Common myeloid progenitor, CD34-positive (primary cell): ENCODE measurements around the gene CABLES1.

Source experiments
- CTCF ChIA-PET: fragments of 350-600 bp; sonication (Branson Sonifier 250); formaldehyde crosslinking; loops from one replicate; lab custom pipeline; 2021; ENCODE audit warnings: antibody characterized with exemption; lab: Charles Lee
- POLR2A ChIA-PET: fragments of 350-600 bp; sonication (Branson Sonifier 250); formaldehyde crosslinking; loops from one replicate; lab custom pipeline; 2021; ENCODE audit warnings: antibody characterized with exemption; lab: Charles Lee
- DNase-seq, 3 donors: peaks; one replicate each; pipeline versions ENCODE4 v3.0.0 to v3.0.0-alpha.2; 2013
- H3K27ac ChIP-seq, 2 experiments: 1 replicate in 1 of 2; 2 replicates in 1 of 2; pipeline ENCODE4 v1.7.0; 2013; ENCODE audit warnings: inconsistent platforms in 2 of 2, low read length in 2 of 2, mild to moderate bottlenecking in 2 of 2, low read depth in 1 of 2, moderate library complexity in 1 of 2; ENCODE audit not compliant: severe bottlenecking in 2 of 2, insufficient read depth in 1 of 2, poor library complexity in 1 of 2
- H3K27me3 ChIP-seq, 5 experiments: replicated peaks in 2 of 5; 1 replicate in 3 of 5; 2 replicates in 2 of 5; pipeline versions ENCODE4 v1.6.1 to v1.7.0; 2013; ENCODE audit warnings: low read length in 4 of 5, mild to moderate bottlenecking in 2 of 5, moderate library complexity in 2 of 5, inconsistent platforms in 1 of 5; ENCODE audit not compliant: insufficient read depth in 5 of 5, control insufficient read depth in 4 of 5
- H3K36me3 ChIP-seq, 4 experiments: 1 replicate in 2 of 4; 2 replicates in 2 of 4; pipeline versions ENCODE4 v1.6.1 to v1.7.0; 2013; ENCODE audit warnings: low read length in 3 of 4, control low read depth in 1 of 4, mild to moderate bottlenecking in 1 of 4; ENCODE audit not compliant: control insufficient read depth in 4 of 4, insufficient read depth in 4 of 4
- H3K4me1 ChIP-seq, 4 experiments: 1 replicate in 3 of 4; 2 replicates in 1 of 4; pipeline versions ENCODE4 v1.6.1 to v1.7.1; 2013; ENCODE audit warnings: low read length in 3 of 4, mild to moderate bottlenecking in 3 of 4, control low read depth in 1 of 4, inconsistent platforms in 1 of 4, moderate library complexity in 1 of 4; ENCODE audit not compliant: control insufficient read depth in 4 of 4, insufficient read depth in 4 of 4; ENCODE audit errors: control extremely low read depth in 1 of 4
- H3K4me3 ChIP-seq, 7 experiments: 1 replicate in 4 of 7; 2 replicates in 3 of 7; pipeline versions ENCODE4 v1.5.1 to v1.7.0; 2013; ENCODE audit warnings: mild to moderate bottlenecking in 7 of 7, low read length in 6 of 7, moderate library complexity in 6 of 7, inconsistent platforms in 2 of 7, low read depth in 2 of 7, control low read depth in 1 of 7; ENCODE audit not compliant: insufficient read depth in 4 of 7, control insufficient read depth in 1 of 7; ENCODE audit errors: extremely low read depth in 1 of 7
- H3K9me3 ChIP-seq, 5 experiments: 1 replicate in 4 of 5; 2 replicates in 1 of 5; pipeline versions ENCODE4 v1.6.1 to v1.7.1; 2013; ENCODE audit warnings: low read length in 4 of 5, mild to moderate bottlenecking in 2 of 5, inconsistent platforms in 1 of 5, low read depth in 1 of 5, moderate library complexity in 1 of 5; ENCODE audit not compliant: control insufficient read depth in 4 of 5, insufficient read depth in 2 of 5; ENCODE audit errors: control extremely low read depth in 1 of 5
- WGBS: methylation state at CpG from one replicate; pipeline ENCODE4 v1.1.5; 2013; ENCODE audit not compliant: insufficient coverage; 5-methylcytosine and 5-hydroxymethylcytosine counted together

CABLES1 gene

DNA sequence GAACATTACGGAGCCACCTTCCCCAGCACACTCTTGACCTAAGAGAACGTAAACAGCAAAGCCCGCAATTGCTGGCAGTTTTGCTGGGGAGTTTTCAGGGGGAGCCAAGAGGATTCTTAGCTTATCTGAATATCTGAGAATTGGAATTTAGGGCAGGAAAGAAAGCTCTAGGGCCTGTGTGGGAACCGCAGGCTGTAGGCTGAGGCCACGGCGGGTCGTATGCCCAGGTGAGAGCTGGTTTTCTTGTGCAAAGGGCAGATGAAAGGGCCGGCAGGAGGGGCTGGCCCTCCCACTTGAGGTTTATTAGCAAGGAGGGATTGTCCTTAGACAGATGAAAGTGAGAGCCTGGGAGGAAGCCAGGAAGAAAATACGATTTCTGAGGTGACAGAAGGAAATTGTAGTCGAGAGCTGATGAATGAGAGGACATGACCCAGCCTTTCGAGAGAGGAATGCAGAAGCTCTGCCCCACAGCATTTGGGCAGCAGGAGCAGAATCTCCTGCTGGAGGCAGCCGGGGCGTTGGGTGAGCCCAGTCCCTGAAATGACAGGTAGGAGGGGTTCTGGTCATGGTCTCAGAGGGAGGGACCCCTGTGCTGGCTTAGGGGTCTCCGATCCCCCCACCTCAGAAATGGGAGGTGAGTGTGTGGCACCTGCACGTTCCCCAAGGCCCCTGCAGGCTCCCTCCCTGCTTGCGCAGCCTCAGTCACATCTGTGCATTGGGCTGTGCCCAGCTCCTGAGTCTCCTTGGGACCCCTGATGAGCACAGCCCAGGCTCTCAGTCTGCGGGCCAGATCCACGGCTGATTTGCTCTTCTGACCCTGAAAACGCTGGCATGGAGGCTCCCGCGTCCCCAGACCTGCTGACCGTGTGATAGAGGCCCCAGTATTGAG lies 61.1 kb downstream of the CABLES1 start:
- CTCF ChIA-PET: interaction anchor here (1.1 to 1.7 kb wide), 3 partner anchors 8 to 11 kb away, joined by 3 to 6 read pairs (median 3); no protein-coding TSS in a partner anchor
- POLR2A ChIA-PET: no interaction called here

DNA sequence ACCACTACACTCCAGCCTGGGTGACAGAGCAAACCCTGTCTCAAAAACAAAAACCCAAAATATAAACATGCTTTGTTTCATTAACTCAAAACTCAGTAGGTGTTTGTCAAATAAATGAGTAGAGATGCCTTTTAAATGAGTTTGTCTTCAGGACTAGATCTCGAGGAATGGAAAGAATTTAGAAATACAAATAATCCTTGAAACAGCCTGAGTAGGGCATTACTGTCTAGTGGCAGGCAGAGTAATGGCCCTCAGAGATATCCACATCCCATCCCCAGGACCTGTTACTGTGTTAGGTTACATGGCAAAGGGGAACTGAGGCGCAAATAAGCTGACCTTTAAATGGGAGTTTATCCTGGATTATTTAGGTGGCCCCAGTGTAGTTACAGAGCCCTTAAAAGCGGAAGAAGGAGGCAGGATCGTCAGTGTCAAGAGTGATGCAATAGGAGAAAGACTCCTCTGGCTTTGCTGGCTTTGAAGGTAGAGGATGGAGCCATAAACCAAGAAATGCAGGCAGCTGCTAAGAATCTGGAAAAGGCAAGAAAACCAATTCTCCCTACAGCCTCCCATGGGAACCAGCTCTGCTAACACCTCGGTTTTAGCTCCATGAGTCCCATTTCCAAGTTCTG lies 63.0 kb downstream of the CABLES1 start:
- WGBS: 97% methylated on average over 4 of the region's 5 CpGs
- H3K36me3 ChIP-seq: peaks cover 3 to 45% (median 37%) of the 10 kb centered on the region in 4 experiments
- no peak for DNase-seq

More for the DNA sequence above, 61.1 kb downstream of the CABLES1 start:
- Histone ChIP-seq H3K4me3 (no peak overlapping the region), H3K4me1 (peaks cover 3 to 19% (median 13%) of the 10 kb centered on the region in 4 experiments), H3K9me3 (no peaks in the 10 kb centered on the region), H3K36me3 (peaks cover 3 to 41% (median 35%) of the 10 kb centered on the region in 4 experiments), H3K27ac (no peak overlapping the region), H3K27me3 (no peaks in the 10 kb centered on the region)
- 88% methylated on average over 16 of the region's 22 CpGs for WGBS
- no peak for DNase-seq

DNA sequence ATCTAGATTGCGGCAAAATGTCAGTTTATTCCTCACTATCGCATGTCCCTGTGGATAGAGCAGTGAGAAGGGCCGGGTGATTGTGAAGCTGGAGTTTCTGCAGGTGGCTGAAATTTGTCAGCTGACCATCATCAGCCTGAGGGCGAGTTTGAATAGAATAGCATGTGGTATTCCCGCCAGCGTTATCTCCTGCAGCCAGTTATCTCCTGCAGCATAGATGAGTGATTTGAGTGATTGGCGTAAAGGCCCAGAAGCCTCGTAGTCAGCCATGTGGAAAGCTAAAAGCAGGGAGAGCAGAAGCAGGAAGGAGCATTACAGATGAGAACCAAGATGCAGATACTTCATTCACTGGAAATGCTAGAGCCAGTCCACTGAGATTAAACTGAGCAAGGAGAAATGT lies 65.5 kb downstream of the CABLES1 start:
- no peak overlapping the region for H3K27ac ChIP-seq
- 88% methylated on average over 8 of the region's 8 CpGs for WGBS
- POLR2A ChIA-PET: no interaction called here
- CTCF ChIA-PET: interaction anchor here (1.1 to 1.6 kb wide), 3 partner anchors 9 to 27 kb away, joined by 3 to 5 read pairs (median 3); no protein-coding TSS in a partner anchor
- peaks cover 3 to 41% (median 34%) of the 10 kb centered on the region in 4 experiments for H3K36me3 ChIP-seq
- H3K27me3 ChIP-seq: no peaks in the 10 kb centered on the region
- no peaks in the 10 kb centered on the region for H3K9me3 ChIP-seq
- no peak overlapping the region for H3K4me3 ChIP-seq
- H3K4me1 ChIP-seq: peaks cover 0 to 21% (median 9%) of the 10 kb centered on the region in 4 experiments
- no peak for DNase-seq

More for the DNA sequence above, 63.0 kb downstream of the CABLES1 start:
- peaks cover 0 to 9% (median 2%) of the 10 kb centered on the region in 4 experiments for H3K4me1 ChIP-seq
- H3K27me3 ChIP-seq: no peaks in the 10 kb centered on the region
- H3K4me3 ChIP-seq: no peak overlapping the region
- POLR2A ChIA-PET: no interaction called here
- no peaks in the 10 kb centered on the region for H3K9me3 ChIP-seq
- no peak overlapping the region for H3K27ac ChIP-seq
- CTCF ChIA-PET: interaction anchor here (1.5 to 1.7 kb wide), 2 partner anchors 9 to 10 kb away, joined by 3 to 5 read pairs; no protein-coding TSS in a partner anchor

DNA sequence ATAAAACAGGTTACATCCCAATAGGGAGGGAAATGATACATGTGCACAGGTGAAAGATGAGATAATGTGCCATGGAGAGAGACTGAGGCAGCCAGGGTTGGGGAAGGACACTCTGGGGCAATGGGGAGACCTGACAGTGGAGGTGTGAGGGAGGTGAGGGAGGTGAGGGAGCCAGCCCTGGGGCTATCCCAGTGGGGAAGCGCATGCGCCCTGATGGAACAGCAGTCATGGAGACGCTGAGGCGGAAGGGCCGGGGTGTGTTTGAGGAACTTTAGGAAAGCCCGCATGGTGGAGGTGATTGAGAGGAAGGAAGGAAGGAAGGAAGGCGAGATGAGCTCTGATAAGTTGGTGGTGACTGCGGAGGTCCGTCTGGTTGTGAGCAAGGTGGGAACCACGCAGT lies 66.5 kb downstream of the CABLES1 start:
- POLR2A ChIA-PET: no interaction called here
- WGBS: 82% methylated on average over 7 of the region's 10 CpGs
- CTCF ChIA-PET: interaction anchor here (0.6 to 1.6 kb wide), 5 partner anchors 10 to 1110 kb away, joined by 3 to 5 read pairs (median 3); no protein-coding TSS in a partner anchor
- no peaks in the 10 kb centered on the region for H3K27me3 ChIP-seq
- H3K9me3 ChIP-seq: no peaks in the 10 kb centered on the region
- DNase-seq: no peak
- no peak overlapping the region for H3K27ac ChIP-seq
- no peak overlapping the region for H3K4me3 ChIP-seq
- peaks cover 0 to 21% (median 9%) of the 10 kb centered on the region in 4 experiments for H3K4me1 ChIP-seq
- peaks cover 2 to 32% (median 29%) of the 10 kb centered on the region in 4 experiments for H3K36me3 ChIP-seq

DNA sequence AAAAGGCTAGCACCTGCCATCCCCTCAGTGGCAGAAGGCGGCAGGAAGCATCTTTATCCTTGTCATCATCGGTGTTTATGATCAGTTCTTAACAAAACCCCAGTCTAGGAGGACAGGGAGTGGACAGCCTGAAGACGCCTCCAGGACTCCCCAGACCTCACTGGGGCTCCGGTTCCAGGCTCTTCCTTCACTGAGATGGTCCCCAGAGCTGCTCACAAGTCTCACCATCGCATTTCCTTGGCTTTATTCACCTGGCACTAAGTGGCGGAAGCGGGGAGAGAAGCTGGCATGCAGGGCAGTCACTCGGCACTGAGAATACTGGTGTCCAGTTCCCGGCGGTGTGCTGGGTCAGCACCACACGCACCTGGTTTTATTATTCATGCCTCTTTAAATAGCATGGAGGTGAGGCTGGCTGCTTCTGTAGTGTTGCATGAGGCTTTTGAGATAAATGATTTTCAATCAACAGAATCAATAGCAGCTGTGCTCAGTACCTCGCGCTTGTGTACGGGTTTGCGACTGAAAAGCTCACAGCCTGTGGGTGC lies 68.7 kb downstream of the CABLES1 start:
- Histone ChIP-seq H3K4me3 (peak overlapping the region in 3 of 7 experiments; percentile 20 to 36 (median 25)), H3K27ac (no peak overlapping the region), H3K4me1 (peaks cover 0 to 21% (median 9%) of the 10 kb centered on the region in 4 experiments), H3K36me3 (peaks cover 0 to 25% (median 24%) of the 10 kb centered on the region in 4 experiments), H3K9me3 (peaks cover 0 to 6% (median 0%) of the 10 kb centered on the region in 5 experiments), H3K27me3 (no peaks in the 10 kb centered on the region)
- 80% methylated on average over 15 of the region's 15 CpGs for WGBS
- ChIA-PET CTCF (interaction anchor here (1.2 to 14.8 kb wide), 2 partner anchors 8 to 21 kb away, joined by 3 to 147 read pairs; no protein-coding TSS in a partner anchor), POLR2A (interaction anchor here (0.6 kb wide), 1 partner anchor 129 kb away, joined by 4 read pairs; no protein-coding TSS in a partner anchor)
- peak in 2 of 3 donors; percentile 23 to 47 for DNase-seq

DNA sequence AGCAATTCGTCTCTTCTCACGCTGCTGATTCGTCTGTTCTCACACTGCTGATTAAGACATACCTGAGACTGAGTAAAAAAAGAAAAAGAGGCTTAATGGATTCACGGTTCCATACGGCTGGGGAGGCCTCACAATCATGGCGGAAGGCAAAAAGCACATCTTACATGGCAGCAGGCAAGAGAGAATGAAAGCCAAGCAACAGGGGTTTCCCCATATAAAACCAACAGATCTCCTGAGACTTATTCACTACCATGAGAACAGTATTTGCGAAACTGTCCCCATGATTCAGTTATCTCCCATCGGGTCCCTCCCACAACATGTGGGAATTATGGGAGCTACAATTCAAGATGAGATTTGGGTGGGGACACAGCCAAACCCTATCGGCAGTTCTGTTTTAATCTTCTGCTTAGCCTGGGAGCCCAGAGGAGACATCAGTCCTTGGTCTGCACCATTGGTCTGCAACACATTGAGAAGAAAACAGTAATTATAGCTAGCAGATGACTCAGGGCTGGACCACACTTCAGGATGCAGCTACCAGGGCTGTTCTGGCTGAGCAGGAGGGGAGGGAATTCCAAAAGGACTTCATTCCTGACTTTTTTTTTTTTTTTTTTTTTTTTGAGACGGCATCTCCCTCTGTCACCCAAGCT lies 69.4 kb downstream of the CABLES1 start:
- H3K36me3 ChIP-seq: peaks cover 0 to 31% (median 30%) of the 10 kb centered on the region in 4 experiments
- no peak for DNase-seq
- CTCF ChIA-PET: interaction anchor here (1.2 to 14.8 kb wide), 3 partner anchors 9 to 71 kb away, joined by 3 to 147 read pairs (median 5); no protein-coding TSS in a partner anchor
- WGBS: 97% methylated on average over 4 of the region's 10 CpGs
- H3K9me3 ChIP-seq: peaks cover 0 to 6% (median 0%) of the 10 kb centered on the region in 5 experiments
- H3K4me3 ChIP-seq: no peak overlapping the region
- POLR2A ChIA-PET: no interaction called here
- no peaks in the 10 kb centered on the region for H3K27me3 ChIP-seq
- H3K27ac ChIP-seq: no peak overlapping the region
- H3K4me1 ChIP-seq: peaks cover 0 to 21% (median 9%) of the 10 kb centered on the region in 4 experiments
